ENCODE results near the gene CLMN. TPM values are rescaled to one million over a fixed set of nuclear protein-coding genes. Genes with fewer than 3 reads are reported as not detected.

Gene CLMN
- total RNA-seq, 1 experiment from 2014 or later: 33.4 TPM

GRCh38 chr14:95316821-95317220 is 2.9 kb downstream of the CLMN start:
- H3K4me3 ChIP-seq (replicated peaks in 1 of 2; ENCODE audit: low read depth in 1 of 2, low read length in 2 of 2): no peak overlapping the region
- H4K20me1 ChIP-seq (ENCODE audit: insufficient read depth): no peaks in the 10 kb centered on the region
- H3K9ac ChIP-seq (ENCODE audit: low read length): no peak overlapping the region
- H2AFZ ChIP-seq (ENCODE audit: low read depth, low read length, poor library complexity, severe bottlenecking): no peak overlapping the region
- no TSS peak for BruUV-seq (replicated peaks)
- peaks cover 20 to 63% of the 10 kb centered on the region in 2 experiments for H3K4me1 ChIP-seq (ENCODE audit: control insufficient read depth in 1 of 2, insufficient read depth in 2 of 2, low read length in 2 of 2)
- no peak overlapping the region for H3K4me2 ChIP-seq (ENCODE audit: low read length)
- intact Hi-C loops (cut with micrococcal nuclease): no loop called here
- H3K79me2 ChIP-seq (ENCODE audit: insufficient read depth, low read length): peaks cover 20% of the 10 kb centered on the region; the same call in 1 of the 2 replicates
- RAD21 ChIA-PET (ENCODE audit: low non-redundant PET in 1 of 2, low total read pairs in 2 of 2, uncharacterized antibody in 2 of 2, unreplicated experiment in 2 of 2): no interaction called here
- no peaks in the 10 kb centered on the region for H3K9me3 ChIP-seq (ENCODE audit: control insufficient read depth in 1 of 2, insufficient read depth in 1 of 2, low read depth in 1 of 2, low read length in 2 of 2)
- TF ChIP-seq POLR2A (IDR thresholded peaks at IDR 0.05; ENCODE audit: borderline replicate concordance, extremely low read depth, insufficient read depth, insufficient read length): no peak
- TF ChIP-seq FOSL1 (IDR thresholded peaks at IDR 0.05; ENCODE audit: low read depth): no peak
- no peak for TF ChIP-seq TCF7L2 (IDR thresholded peaks at IDR 0.05; ENCODE audit: borderline replicate concordance, extremely low read depth, insufficient read depth, insufficient read length)
- no peak for TF ChIP-seq CBX3 (IDR thresholded peaks at IDR 0.05; ENCODE audit: low read depth)
- TF ChIP-seq ELF1 (IDR thresholded peaks at IDR 0.05; ENCODE audit: borderline replicate concordance, low read depth): no peak
- no peak for TF ChIP-seq EZH2phosphoT487 (IDR thresholded peaks at IDR 0.05; ENCODE audit: borderline replicate concordance)
- TF ChIP-seq, protein P1, sequence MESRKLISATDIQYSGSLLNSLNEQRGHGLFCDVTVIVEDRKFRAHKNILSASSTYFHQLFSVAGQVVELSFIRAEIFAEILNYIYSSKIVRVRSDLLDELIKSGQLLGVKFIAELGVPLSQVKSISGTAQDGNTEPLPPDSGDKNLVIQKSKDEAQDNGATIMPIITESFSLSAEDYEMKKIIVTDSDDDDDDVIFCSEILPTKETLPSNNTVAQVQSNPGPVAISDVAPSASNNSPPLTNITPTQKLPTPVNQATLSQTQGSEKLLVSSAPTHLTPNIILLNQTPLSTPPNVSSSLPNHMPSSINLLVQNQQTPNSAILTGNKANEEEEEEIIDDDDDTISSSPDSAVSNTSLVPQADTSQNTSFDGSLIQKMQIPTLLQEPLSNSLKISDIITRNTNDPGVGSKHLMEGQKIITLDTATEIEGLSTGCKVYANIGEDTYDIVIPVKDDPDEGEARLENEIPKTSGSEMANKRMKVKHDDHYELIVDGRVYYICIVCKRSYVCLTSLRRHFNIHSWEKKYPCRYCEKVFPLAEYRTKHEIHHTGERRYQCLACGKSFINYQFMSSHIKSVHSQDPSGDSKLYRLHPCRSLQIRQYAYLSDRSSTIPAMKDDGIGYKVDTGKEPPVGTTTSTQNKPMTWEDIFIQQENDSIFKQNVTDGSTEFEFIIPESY (IDR thresholded peaks at IDR 0.05; ENCODE audit: extremely low read depth, insufficient replicate concordance, low read length): no peak
- TF ChIP-seq SP1 (IDR thresholded peaks at IDR 0.05; ENCODE audit: low read depth): no peak
- no peak for TF ChIP-seq POLR2AphosphoS5 (IDR thresholded peaks at IDR 0.05; ENCODE audit: low read depth, low read length)
- no peak for TF ChIP-seq RAD21 (IDR thresholded peaks at IDR 0.05; ENCODE audit: low read depth)
- TF ChIP-seq, protein P2, sequence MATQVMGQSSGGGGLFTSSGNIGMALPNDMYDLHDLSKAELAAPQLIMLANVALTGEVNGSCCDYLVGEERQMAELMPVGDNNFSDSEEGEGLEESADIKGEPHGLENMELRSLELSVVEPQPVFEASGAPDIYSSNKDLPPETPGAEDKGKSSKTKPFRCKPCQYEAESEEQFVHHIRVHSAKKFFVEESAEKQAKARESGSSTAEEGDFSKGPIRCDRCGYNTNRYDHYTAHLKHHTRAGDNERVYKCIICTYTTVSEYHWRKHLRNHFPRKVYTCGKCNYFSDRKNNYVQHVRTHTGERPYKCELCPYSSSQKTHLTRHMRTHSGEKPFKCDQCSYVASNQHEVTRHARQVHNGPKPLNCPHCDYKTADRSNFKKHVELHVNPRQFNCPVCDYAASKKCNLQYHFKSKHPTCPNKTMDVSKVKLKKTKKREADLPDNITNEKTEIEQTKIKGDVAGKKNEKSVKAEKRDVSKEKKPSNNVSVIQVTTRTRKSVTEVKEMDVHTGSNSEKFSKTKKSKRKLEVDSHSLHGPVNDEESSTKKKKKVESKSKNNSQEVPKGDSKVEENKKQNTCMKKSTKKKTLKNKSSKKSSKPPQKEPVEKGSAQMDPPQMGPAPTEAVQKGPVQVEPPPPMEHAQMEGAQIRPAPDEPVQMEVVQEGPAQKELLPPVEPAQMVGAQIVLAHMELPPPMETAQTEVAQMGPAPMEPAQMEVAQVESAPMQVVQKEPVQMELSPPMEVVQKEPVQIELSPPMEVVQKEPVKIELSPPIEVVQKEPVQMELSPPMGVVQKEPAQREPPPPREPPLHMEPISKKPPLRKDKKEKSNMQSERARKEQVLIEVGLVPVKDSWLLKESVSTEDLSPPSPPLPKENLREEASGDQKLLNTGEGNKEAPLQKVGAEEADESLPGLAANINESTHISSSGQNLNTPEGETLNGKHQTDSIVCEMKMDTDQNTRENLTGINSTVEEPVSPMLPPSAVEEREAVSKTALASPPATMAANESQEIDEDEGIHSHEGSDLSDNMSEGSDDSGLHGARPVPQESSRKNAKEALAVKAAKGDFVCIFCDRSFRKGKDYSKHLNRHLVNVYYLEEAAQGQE (IDR thresholded peaks at IDR 0.05; ENCODE audit: low read depth): no peak
- TF ChIP-seq ATF3 (IDR thresholded peaks at IDR 0.05): no peak
- TF ChIP-seq EZH2 (IDR thresholded peaks at IDR 0.05): no peak
- TF ChIP-seq ZNF274 (IDR thresholded peaks at IDR 0.05; ENCODE audit: low read depth, low read length): no peak
- TF ChIP-seq SRF (IDR thresholded peaks at IDR 0.05; ENCODE audit: low read depth): no peak
- TF ChIP-seq JUND (IDR thresholded peaks at IDR 0.05): no peak
- TF ChIP-seq, protein P3, sequence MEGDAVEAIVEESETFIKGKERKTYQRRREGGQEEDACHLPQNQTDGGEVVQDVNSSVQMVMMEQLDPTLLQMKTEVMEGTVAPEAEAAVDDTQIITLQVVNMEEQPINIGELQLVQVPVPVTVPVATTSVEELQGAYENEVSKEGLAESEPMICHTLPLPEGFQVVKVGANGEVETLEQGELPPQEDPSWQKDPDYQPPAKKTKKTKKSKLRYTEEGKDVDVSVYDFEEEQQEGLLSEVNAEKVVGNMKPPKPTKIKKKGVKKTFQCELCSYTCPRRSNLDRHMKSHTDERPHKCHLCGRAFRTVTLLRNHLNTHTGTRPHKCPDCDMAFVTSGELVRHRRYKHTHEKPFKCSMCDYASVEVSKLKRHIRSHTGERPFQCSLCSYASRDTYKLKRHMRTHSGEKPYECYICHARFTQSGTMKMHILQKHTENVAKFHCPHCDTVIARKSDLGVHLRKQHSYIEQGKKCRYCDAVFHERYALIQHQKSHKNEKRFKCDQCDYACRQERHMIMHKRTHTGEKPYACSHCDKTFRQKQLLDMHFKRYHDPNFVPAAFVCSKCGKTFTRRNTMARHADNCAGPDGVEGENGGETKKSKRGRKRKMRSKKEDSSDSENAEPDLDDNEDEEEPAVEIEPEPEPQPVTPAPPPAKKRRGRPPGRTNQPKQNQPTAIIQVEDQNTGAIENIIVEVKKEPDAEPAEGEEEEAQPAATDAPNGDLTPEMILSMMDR (IDR thresholded peaks at IDR 0.05 in 2 of 3, conservative IDR thresholded peaks at IDR 0.05 in 1 of 3; ENCODE audit: borderline replicate concordance in 1 of 3, insufficient read depth in 1 of 3, low read depth in 2 of 3, low read length in 2 of 3): no peak
- CTCF ChIA-PET: no interaction called here
- no peaks in the 10 kb centered on the region for H3K9me2 ChIP-seq (ENCODE audit: insufficient read depth)
- no peak overlapping the region for H3K27ac ChIP-seq (ENCODE audit: low read depth, low read length)
- POLR2A ChIA-PET: no interaction called here
- DNase-seq (ENCODE audit: low read depth, low spot score): no peak
- ATAC-seq: no peak
- H3K36me3 ChIP-seq (ENCODE audit: control insufficient read depth in 1 of 2, insufficient read depth in 2 of 2, low read length in 2 of 2): no peaks in the 10 kb centered on the region
- no peaks in the 10 kb centered on the region for H3K27me3 ChIP-seq (ENCODE audit: insufficient read depth, low read length)
